Skin of body (tissue), 2 donors: ENCODE measurements around the gene ANKZF1. TPM values are rescaled to one million over a fixed set of nuclear protein-coding genes. Genes with fewer than 3 reads are reported as not detected.

ENCODE experiments used
- DNase-seq: peaks from one replicate; lab custom pipeline; 2025; lab: John Stamatoyannopoulos, UW
- total RNA-seq: library from RNA; depleted of rRNA; stranded (reverse); fragments of >200 nt; gene quantifications from one replicate; pipeline ENCODE4 v1.2.3, GENCODE V29; 2014

The ANKZF1 gene
- total RNA-seq, 1 donor from 2014 or later: 41.6 TPM

DNA sequence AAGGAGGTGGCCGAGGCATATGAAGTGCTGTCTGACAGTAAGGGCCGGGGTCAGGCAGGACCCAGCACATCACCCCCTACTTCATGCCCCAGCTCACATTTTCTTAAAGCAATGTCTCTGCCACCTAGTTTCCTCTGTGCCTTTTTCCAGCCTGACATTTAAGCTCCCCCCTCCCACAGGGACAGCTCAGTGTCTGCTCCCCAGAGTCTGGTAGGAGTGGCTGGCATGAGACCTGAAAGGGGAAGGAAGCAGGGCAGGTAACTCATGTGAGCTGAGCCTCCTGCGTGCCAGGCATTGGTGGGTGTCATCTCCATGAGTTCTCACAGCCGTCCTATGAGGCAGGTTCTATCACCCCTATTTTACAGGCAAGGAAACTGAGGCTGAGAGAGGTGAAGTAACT, 51.0 kb downstream of the ANKZF1 start:
- no peak for DNase-seq

DNA sequence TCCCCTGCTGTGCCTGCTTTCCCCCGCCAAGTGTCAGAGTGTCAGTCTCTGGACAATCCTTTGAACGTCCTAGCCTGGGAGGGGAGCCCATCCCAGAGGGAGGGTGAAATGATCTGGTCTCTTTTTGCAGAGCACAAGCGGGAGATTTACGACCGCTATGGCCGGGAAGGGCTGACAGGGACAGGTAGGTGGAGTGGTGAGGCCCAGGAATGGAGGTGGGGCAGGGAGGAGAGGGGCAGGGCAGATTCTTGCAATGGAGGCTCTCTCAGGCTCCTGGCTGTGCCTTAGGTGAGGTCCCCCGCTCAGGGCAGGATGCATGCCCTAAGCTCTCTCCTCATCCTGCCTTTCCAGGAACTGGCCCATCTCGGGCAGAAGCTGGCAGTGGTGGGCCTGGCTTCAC, 52.0 kb downstream of the ANKZF1 start:
- no peak for DNase-seq

DNA sequence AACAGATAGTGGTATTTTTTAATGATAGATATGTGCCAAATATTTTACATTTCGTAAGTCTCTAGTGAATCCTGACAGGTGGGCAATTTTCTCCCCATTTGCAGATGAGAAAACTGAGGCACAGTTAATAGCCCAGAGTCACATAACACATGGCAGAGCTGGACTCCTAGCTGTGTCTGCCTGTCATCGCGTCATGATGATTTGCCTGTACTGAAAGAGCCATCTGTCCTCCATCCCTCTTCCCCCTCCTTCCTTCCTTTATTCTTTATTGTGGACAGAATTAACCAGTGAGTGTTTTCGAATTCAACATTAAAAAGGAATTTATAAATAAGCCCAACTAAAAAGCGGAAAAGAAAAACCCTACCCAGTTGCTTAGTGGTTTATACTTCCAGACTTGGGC, 52.8 kb downstream of the ANKZF1 start:
- no peak for DNase-seq

DNA sequence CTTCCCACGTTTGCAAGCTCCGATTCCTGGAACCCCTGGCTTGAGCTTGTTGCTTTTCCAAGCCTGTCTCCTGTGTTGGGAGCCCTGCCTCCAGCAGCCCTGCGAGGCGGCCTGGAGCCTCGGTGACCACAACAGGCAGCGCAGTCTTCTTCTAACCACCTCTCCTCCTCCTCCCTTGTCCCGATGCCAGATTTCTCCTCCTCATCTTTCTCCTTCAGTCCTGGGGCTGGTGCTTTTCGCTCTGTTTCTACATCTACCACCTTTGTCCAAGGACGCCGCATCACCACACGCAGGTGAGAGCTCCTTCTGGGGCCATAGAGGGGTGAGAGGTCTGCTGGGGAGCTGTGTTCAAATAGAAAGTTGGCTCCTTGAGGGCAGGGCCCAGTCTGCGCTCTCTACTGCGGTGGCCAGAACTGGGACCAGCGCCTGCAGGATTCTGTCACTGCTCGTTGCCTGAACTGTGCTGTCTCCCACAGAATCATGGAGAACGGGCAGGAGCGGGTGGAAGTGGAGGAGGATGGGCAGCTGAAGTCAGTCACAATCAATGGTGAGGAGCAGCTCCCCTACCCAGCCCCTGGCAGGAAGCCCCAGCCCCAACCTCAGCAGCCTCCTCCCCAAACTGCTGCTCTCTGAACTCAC, 53.5 kb downstream of the ANKZF1 start:
- no peak for DNase-seq

DNA sequence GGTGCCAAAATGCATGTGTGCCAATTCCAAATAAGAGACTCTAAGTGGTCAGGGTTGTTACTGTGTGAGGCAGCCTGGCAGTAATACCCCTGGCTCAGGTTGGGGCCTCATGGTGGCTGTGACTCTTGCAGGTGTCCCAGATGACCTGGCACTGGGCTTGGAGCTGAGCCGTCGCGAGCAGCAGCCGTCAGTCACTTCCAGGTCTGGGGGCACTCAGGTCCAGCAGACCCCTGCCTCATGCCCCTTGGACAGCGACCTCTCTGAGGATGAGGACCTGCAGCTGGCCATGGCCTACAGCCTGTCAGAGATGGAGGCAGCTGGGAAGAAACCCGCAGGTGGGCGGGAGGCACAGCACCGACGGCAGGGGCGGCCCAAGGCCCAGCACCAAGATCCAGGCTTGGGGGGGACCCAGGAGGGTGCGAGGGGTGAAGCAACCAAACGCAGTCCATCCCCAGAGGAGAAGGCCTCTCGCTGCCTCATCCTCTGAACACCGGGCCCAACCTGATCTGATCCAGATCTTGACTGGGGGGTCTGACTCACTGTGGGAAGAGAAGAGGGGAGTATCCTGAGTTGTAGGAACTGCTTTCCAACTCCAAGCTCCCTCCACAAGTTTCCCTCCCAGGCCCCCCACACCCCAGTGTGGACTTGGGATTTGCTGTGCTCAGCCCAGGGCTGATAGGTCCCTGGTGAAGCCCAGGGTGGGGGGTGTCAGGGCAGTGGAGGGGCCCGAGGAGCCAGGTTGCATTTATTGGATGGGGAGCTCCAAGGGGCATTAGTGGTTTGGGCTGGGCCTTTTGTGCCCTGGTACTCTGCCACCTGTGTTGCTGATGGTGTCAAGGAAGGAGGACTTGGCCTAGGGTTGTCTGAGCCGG, 55.1 kb downstream of the ANKZF1 start:
- DNase-seq: no peak

DNA sequence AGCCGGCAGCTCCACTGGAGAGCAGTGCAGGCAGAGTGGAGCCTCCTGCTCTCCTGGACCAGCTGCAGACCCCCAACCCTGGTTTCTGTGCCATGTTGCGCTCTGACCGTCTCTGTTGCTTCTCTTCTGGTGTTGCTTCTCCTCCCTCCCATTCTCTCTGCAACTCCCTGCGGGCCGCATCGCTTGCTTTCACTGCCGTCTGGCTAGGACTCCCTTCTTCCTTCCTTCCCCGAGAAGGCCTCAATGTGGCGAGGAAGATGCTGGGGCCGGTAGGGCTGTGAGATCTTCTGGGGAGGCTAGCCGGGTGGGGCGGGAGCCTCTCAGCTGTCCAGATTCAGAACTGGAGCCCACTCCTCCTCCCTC, 55.7 kb downstream of the ANKZF1 start:
- no peak for DNase-seq

DNA sequence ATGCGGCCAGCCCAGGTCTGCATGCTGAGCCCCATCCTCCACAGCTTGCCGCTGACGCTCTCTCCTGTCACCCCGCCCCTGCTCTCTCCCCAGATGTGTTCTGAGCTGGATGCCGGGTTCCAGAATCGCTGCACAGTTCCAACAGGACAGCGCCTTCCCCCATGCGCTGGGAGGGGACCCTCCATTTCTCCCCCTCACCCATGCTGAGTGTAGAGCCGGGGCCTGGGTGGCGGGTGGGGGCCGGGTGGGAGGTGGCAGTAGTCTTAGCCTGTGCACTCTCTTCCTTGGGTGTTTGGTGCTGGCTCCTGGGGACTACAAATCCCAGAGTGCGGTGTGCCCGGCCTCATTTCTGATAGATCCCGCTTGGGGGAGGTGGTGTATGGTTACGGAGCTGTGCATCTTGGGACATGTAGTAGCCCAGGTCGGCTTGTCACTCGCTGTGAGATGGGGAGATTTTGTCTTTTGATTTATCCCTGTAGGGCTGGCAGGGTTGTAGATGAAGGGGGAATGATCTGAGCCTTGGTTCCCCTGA, 56.4 kb downstream of the ANKZF1 start:
- peak; percentile 86 for DNase-seq

Other genes with a start within 250 kb of the ANKZF1 start
- gene FEV, start 244.6 kb upstream of the ANKZF1 start, total RNA-seq: not detected
- not detected for gene CRYBA2, start 236.4 kb upstream of the ANKZF1 start, total RNA-seq
- gene CFAP65, start 188.3 kb upstream of the ANKZF1 start, total RNA-seq: not detected
- gene IHH, start 168.9 kb upstream of the ANKZF1 start, total RNA-seq: 0.10 TPM
- 10.7 TPM for gene NHEJ1, start 69.0 kb upstream of the ANKZF1 start, total RNA-seq
- 1.5 TPM for gene SLC23A3, start 59.8 kb upstream of the ANKZF1 start, total RNA-seq
- 24.1 TPM for gene CNPPD1, start 52.9 kb upstream of the ANKZF1 start, total RNA-seq
- gene RETREG2, start 51.5 kb upstream of the ANKZF1 start, total RNA-seq: 31.2 TPM
- 14.1 TPM for gene ZFAND2B, start 23.0 kb upstream of the ANKZF1 start, total RNA-seq
- 23.8 TPM for gene ABCB6, start 10.8 kb upstream of the ANKZF1 start, total RNA-seq
- gene ATG9A, start 170 bp upstream of the ANKZF1 start, total RNA-seq: 24.7 TPM
- 6.8 TPM for gene GLB1L, start 15.6 kb downstream of the ANKZF1 start, total RNA-seq
- 8.2 TPM for gene STK16, start 15.7 kb downstream of the ANKZF1 start, total RNA-seq
- gene TUBA4B, start 23.4 kb downstream of the ANKZF1 start, total RNA-seq: not detected
- 35.7 TPM for gene TUBA4A, start 24.1 kb downstream of the ANKZF1 start, total RNA-seq
- 46.7 TPM for gene DNAJB2, start 49.6 kb downstream of the ANKZF1 start, total RNA-seq
- not detected for gene PTPRN, start 79.6 kb downstream of the ANKZF1 start, total RNA-seq
- not detected for gene RESP18, start 102.9 kb downstream of the ANKZF1 start, total RNA-seq
- 42.4 TPM for gene DNPEP, start 158.1 kb downstream of the ANKZF1 start, total RNA-seq
- 318 TPM for gene DES, start 188.6 kb downstream of the ANKZF1 start, total RNA-seq
- gene SPEG, start 205.0 kb downstream of the ANKZF1 start, total RNA-seq: 10.5 TPM